MM.1S (cell line): ENCODE results near the gene LONRF2.

ENCODE experiments used
- CTCF ChIP-seq: fragments of 300-600 bp; sonication (generic); IDR thresholded peaks from 2 replicates; pipeline ENCODE4 v1.5.1; 2016; ENCODE audit warnings: antibody characterized with exemption, low read length, mixed read lengths
- EZH2 ChIP-seq: fragments of 300-600 bp; sonication (generic); optimal IDR thresholded peaks from 2 replicates; pipeline ENCODE3; 2017; ENCODE audit warnings: low read depth, mild to moderate bottlenecking, antibody characterized with exemption, low read length, mixed read lengths

- TF ChIP-seq CTCF, result no peak
- no peak for TF ChIP-seq EZH2
These were observed 78.7 kb downstream of the LONRF2 start for GRCh38 chr2:100243631-100244030.
